Measurements from ENCODE around the gene CARD19. TPM values are rescaled to one million over a fixed set of nuclear protein-coding genes. Genes with fewer than 3 reads are reported as not detected.

CARD19 gene
- total RNA-seq, 1 experiment from 2014 or later, result 11.4 TPM

DNA sequence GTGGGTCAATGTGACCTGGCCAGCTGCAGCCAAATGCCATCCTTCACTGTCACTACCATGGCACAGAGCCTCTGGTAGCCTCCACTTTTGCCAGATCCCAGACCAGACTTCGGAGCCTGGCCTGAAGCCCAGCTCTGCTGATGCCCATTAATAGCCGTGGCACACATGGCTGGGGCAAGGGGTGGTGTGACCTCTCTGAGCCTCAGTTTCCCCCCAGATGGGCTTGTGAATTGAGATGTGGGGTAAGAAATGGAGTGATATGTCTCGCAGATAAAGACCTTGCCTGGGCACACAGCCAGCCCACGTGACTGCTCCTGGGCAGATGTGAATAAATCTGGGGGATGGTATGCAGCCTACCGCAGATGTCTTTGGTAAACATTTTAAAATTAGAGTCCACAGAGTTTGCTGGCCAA lies 23.6 kb upstream of the CARD19 start:
- POLR2A ChIA-PET, result no interaction called here

DNA sequence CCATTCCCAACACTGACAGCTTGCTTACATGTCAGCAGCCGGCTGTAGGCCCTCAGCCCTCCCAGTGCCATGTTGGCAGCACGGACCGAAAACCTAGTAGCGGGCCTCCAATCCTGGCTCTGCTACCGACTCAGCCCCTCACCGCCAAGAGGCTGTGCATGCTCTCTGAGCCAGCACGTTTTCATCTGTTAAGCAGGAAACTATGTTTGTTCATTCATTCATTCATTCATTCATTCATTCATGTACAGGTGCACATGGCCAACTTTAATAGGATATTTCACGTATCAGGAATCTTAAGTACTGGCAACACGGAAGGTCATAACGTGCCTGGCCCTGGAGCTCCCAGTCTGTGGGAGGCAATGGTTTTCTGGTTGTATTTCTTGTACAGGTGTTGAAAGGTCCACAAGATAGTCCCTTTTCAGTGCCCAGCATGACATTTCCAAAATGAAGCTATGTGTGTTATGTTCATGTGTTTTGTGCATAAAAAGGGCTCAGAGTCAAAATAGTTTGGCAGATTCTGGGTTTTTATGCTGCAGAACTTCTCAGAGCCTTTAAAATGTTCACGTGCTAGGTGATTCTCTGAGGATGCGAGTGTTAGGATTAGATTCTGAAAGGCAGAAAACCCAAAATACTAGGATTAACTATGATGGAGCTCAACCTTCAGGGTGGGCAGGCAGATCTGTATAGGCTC lies 19.8 kb upstream of the CARD19 start:
- Mint-ChIP-seq H3K36me3 (ENCODE audit: insufficient read depth, unreplicated experiment) (no peaks in the 10 kb centered on the region), H3K4me3 (ENCODE audit: unreplicated experiment) (no peak overlapping the region), H3K27ac (ENCODE audit: unreplicated experiment) (no peak overlapping the region), H3K9me3 (ENCODE audit: unreplicated experiment) (no peaks in the 10 kb centered on the region), H3K4me1 (ENCODE audit: low read depth, unreplicated experiment) (no peaks in the 10 kb centered on the region), H3K27me3 (ENCODE audit: insufficient read depth, unreplicated experiment) (no peaks in the 10 kb centered on the region)
- intact Hi-C loops (cut with micrococcal nuclease; ENCODE audit: unreplicated experiment), result no loop called here
- DNase-seq, result no peak
- no peaks in the 10 kb centered on the region for H3K36me3 ChIP-seq (ENCODE audit: control insufficient read depth, insufficient read depth, low read length)
- ChIA-PET CTCF (no interaction called here), POLR2A (no interaction called here)
- H3K4me1 ChIP-seq, result no peaks in the 10 kb centered on the region
- BruUV-seq (replicated peaks), result no TSS peak
- no peak overlapping the region for H3K4me3 ChIP-seq (ENCODE audit: low read depth, low read length)
- no peaks in the 10 kb centered on the region for H3K9me3 ChIP-seq
- TF ChIP-seq, protein P1, sequence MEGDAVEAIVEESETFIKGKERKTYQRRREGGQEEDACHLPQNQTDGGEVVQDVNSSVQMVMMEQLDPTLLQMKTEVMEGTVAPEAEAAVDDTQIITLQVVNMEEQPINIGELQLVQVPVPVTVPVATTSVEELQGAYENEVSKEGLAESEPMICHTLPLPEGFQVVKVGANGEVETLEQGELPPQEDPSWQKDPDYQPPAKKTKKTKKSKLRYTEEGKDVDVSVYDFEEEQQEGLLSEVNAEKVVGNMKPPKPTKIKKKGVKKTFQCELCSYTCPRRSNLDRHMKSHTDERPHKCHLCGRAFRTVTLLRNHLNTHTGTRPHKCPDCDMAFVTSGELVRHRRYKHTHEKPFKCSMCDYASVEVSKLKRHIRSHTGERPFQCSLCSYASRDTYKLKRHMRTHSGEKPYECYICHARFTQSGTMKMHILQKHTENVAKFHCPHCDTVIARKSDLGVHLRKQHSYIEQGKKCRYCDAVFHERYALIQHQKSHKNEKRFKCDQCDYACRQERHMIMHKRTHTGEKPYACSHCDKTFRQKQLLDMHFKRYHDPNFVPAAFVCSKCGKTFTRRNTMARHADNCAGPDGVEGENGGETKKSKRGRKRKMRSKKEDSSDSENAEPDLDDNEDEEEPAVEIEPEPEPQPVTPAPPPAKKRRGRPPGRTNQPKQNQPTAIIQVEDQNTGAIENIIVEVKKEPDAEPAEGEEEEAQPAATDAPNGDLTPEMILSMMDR (IDR thresholded peaks at IDR 0.05; ENCODE audit: insufficient read depth in 1 of 2, low read depth in 1 of 2, low read length in 1 of 2, severe bottlenecking in 1 of 2, unreplicated experiment in 1 of 2), result no peak
- H3K27me3 ChIP-seq (replicated peaks; ENCODE audit: control insufficient read depth, insufficient read depth, low read length), result no peaks in the 10 kb centered on the region

More for the DNA sequence above, 23.6 kb upstream of the CARD19 start:
- Histone ChIP-seq H3K9me3 (no peaks in the 10 kb centered on the region), H3K27me3 (replicated peaks; ENCODE audit: control insufficient read depth, insufficient read depth, low read length) (no peaks in the 10 kb centered on the region), H3K36me3 (ENCODE audit: control insufficient read depth, insufficient read depth, low read length) (no peaks in the 10 kb centered on the region), H3K4me1 (no peaks in the 10 kb centered on the region), H3K4me3 (ENCODE audit: low read depth, low read length) (no peak overlapping the region)
- Mint-ChIP-seq H3K4me3 (ENCODE audit: unreplicated experiment) (no peak overlapping the region), H3K36me3 (ENCODE audit: insufficient read depth, unreplicated experiment) (no peaks in the 10 kb centered on the region), H3K27me3 (ENCODE audit: insufficient read depth, unreplicated experiment) (no peaks in the 10 kb centered on the region), H3K27ac (ENCODE audit: unreplicated experiment) (no peak overlapping the region), H3K4me1 (ENCODE audit: low read depth, unreplicated experiment) (no peaks in the 10 kb centered on the region), H3K9me3 (ENCODE audit: unreplicated experiment) (no peaks in the 10 kb centered on the region)
- CTCF ChIA-PET, result no interaction called here
- BruUV-seq (replicated peaks), result no TSS peak
- no peak for DNase-seq
- intact Hi-C loops (cut with micrococcal nuclease; ENCODE audit: unreplicated experiment), result no loop called here
- TF ChIP-seq, protein P1 (IDR thresholded peaks at IDR 0.05; ENCODE audit: insufficient read depth in 1 of 2, low read depth in 1 of 2, low read length in 1 of 2, severe bottlenecking in 1 of 2, unreplicated experiment in 1 of 2), result no peak

DNA sequence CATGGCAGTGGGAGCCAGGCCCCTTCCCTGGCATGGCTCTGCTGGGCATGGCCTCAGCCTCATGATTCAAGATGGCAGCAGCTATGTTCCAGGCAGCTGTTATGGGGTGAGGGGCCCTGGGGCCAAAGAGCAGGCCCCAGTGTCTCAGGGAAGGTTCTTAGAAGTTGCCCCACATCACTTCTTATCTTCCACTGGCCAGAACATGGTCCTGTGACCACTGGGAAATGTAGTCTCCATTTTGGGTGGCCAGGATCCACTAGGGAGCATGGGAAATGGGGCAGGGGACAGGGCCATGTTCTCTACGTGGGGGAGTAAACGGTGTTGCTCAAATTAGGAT lies 19.3 kb upstream of the CARD19 start:
- no peaks in the 10 kb centered on the region for H3K4me1 Mint-ChIP-seq (ENCODE audit: low read depth, unreplicated experiment)
- no peak overlapping the region for H3K4me3 Mint-ChIP-seq (ENCODE audit: unreplicated experiment)
- POLR2A ChIA-PET, result no interaction called here
- no peaks in the 10 kb centered on the region for H3K9me3 Mint-ChIP-seq (ENCODE audit: unreplicated experiment)
- Histone ChIP-seq H3K36me3 (ENCODE audit: control insufficient read depth, insufficient read depth, low read length) (no peaks in the 10 kb centered on the region), H3K4me3 (ENCODE audit: low read depth, low read length) (no peak overlapping the region), H3K27me3 (replicated peaks; ENCODE audit: control insufficient read depth, insufficient read depth, low read length) (no peaks in the 10 kb centered on the region), H3K4me1 (no peaks in the 10 kb centered on the region), H3K9me3 (no peaks in the 10 kb centered on the region)
- no peak overlapping the region for H3K27ac Mint-ChIP-seq (ENCODE audit: unreplicated experiment)
- no peak for DNase-seq
- no TSS peak for BruUV-seq (replicated peaks)
- intact Hi-C loops (cut with micrococcal nuclease; ENCODE audit: unreplicated experiment), result no loop called here
- CTCF ChIA-PET, result no interaction called here
- H3K36me3 Mint-ChIP-seq (ENCODE audit: insufficient read depth, unreplicated experiment), result no peaks in the 10 kb centered on the region
- no peaks in the 10 kb centered on the region for H3K27me3 Mint-ChIP-seq (ENCODE audit: insufficient read depth, unreplicated experiment)
- TF ChIP-seq, protein P1 (IDR thresholded peaks at IDR 0.05; ENCODE audit: insufficient read depth in 1 of 2, low read depth in 1 of 2, low read length in 1 of 2, severe bottlenecking in 1 of 2, unreplicated experiment in 1 of 2), result no peak
